BJ (cell line): ENCODE results near the gene TIAM2. TPM values are rescaled to one million over a fixed set of nuclear protein-coding genes. Genes with fewer than 3 reads are reported as not detected.

Experiments used
- CTCF ChIA-PET: fragments of 350-600 bp; formaldehyde crosslinking; extraction: SDS; loops from one replicate; lab custom pipeline; 2021; ENCODE audit warnings: antibody characterized with exemption, inconsistent platforms; lab: Yijun Ruan, JAX
- POLR2A ChIA-PET: fragments of 300-600 bp; sonication (Branson Sonifier 250); formaldehyde crosslinking; extraction: SDS; loops from one replicate; lab custom pipeline; 2021; ENCODE audit warnings: antibody characterized with exemption; lab: Charles Lee
- DNase-seq: peaks from one replicate; pipeline ENCODE4 v3.0.0-alpha.2; 2011; ENCODE audit warnings: low read depth
- H3K27me3 ChIP-seq: 2 replicates; pipeline ENCODE4 v1.6.0; 2011; ENCODE audit warnings: low read length; ENCODE audit not compliant: control insufficient read depth, insufficient read depth
- H3K36me3 ChIP-seq: 2 replicates; pipeline ENCODE4 v1.5.1; 2011; ENCODE audit warnings: low read length; ENCODE audit not compliant: control insufficient read depth, insufficient read depth
- H3K4me3 ChIP-seq: 2 replicates; pipeline ENCODE4 v1.5.1; 2011; ENCODE audit warnings: low read depth, mild to moderate bottlenecking, control low read depth, low read length
- polyA plus RNA-seq: library from polyadenylated mRNA; depleted of rRNA; stranded (reverse); fragments of >200 nt; gene quantifications from 2 replicates; pipeline ENCODE4 v1.2.3, GENCODE V29; 2011
- TF ChIP-seq, protein P1 (sequence below): IDR thresholded peaks from 2 replicates; pipeline ENCODE4 v1.5.1; 2011; ENCODE audit warnings: low read depth, mild to moderate bottlenecking, control low read depth, inconsistent platforms, low read length, moderate library complexity; ENCODE audit not compliant: insufficient read depth

The TIAM2 gene
- polyA plus RNA-seq, 1 experiment, result 4.6 TPM

DNA sequence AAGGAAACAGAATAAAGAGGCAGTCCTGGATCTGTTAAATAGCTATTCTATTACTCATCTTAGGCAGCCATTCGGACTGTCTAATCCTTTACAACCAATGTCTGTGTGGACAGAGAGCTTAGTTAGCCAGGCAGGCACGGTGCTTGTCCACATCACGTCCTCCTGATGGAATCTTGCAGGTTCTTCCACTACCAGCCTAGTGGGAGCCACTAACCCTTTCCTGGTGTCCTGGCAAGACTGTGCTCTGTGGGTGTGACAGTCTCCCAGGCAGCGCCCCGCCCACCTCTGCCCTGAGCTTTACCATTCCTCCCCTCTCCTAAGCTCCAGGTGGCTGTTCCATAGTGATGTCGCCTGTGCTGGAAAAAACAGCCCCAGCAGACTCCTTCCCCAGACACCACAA, 190.4 kb downstream of the TIAM2 start:
- H3K36me3 ChIP-seq, result no peaks in the 10 kb centered on the region
- ChIA-PET CTCF (interaction anchor here (0.9 to 2.4 kb wide), 5 partner anchors 8 to 132 kb away, joined by 3 to 8 read pairs (median 4); no protein-coding TSS in a partner anchor), POLR2A (no interaction called here)
- H3K27me3 ChIP-seq, result no peaks in the 10 kb centered on the region
- TF ChIP-seq, protein P1, sequence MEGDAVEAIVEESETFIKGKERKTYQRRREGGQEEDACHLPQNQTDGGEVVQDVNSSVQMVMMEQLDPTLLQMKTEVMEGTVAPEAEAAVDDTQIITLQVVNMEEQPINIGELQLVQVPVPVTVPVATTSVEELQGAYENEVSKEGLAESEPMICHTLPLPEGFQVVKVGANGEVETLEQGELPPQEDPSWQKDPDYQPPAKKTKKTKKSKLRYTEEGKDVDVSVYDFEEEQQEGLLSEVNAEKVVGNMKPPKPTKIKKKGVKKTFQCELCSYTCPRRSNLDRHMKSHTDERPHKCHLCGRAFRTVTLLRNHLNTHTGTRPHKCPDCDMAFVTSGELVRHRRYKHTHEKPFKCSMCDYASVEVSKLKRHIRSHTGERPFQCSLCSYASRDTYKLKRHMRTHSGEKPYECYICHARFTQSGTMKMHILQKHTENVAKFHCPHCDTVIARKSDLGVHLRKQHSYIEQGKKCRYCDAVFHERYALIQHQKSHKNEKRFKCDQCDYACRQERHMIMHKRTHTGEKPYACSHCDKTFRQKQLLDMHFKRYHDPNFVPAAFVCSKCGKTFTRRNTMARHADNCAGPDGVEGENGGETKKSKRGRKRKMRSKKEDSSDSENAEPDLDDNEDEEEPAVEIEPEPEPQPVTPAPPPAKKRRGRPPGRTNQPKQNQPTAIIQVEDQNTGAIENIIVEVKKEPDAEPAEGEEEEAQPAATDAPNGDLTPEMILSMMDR, result no peak
- no peak for DNase-seq
- no peak overlapping the region for H3K4me3 ChIP-seq

DNA sequence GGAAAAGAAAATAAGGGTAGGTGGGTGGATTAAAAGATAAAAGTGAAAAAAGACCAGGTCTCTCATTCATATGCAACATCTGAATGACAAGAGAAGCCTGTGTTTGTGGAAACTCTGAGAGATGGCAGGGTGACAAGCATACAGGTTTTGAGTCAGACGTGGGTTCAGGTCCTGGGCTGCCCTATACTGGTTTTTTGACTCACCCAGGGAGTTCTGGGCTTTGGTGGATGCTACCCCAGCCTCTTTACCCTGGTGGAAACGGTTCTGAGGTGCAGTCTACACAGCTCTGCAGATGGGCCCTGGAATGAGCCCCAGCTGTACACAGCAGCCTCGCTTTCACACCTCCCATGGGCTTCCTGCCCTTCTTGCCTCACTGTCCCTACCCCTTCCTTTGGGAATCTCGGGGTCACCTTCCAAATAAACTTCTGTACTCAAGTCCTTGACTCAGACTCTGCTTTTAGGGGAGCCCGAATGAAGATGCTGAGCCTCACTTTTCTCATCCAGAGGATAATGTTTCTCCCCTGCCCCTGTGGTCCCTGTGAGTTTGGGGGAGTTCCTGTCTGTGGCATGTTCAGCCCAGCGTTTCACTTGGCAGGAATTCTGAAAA, 191.0 kb downstream of the TIAM2 start:
- Histone ChIP-seq H3K27me3 (no peaks in the 10 kb centered on the region), H3K36me3 (no peaks in the 10 kb centered on the region), H3K4me3 (no peak overlapping the region)
- TF ChIP-seq, protein P1, result no peak
- POLR2A ChIA-PET, result no interaction called here
- no peak for DNase-seq
- CTCF ChIA-PET, result interaction anchor here (0.9 to 2.4 kb wide), 5 partner anchors 8 to 131 kb away, joined by 3 to 8 read pairs (median 4); no protein-coding TSS in a partner anchor

DNA sequence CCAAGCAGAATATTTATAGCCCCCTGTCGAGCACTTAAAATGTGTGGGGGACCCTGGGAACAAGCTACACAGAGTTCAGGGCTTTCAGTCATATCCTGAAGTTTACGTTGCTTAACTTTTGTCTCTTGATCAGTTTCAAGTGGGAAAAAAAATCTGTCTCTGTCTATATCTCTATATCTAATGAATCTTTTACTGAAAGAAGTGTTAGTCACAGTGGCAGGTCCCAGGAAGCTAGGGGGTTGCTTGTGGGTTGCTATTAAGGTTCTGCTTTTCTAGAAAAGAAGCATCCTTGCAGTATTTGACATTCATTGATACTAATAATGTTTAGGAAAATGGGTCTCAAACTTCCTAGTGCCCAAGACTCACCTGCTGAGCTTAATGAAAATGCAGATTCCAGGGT, 192.0 kb downstream of the TIAM2 start:
- H3K27me3 ChIP-seq, result no peaks in the 10 kb centered on the region
- H3K4me3 ChIP-seq, result no peak overlapping the region
- ChIA-PET CTCF (interaction anchor here (1.8 to 2.4 kb wide), 2 partner anchors 9 to 62 kb away, joined by 8 read pairs; no protein-coding TSS in a partner anchor), POLR2A (no interaction called here)
- no peaks in the 10 kb centered on the region for H3K36me3 ChIP-seq
- TF ChIP-seq, protein P1, result no peak
- no peak for DNase-seq

DNA sequence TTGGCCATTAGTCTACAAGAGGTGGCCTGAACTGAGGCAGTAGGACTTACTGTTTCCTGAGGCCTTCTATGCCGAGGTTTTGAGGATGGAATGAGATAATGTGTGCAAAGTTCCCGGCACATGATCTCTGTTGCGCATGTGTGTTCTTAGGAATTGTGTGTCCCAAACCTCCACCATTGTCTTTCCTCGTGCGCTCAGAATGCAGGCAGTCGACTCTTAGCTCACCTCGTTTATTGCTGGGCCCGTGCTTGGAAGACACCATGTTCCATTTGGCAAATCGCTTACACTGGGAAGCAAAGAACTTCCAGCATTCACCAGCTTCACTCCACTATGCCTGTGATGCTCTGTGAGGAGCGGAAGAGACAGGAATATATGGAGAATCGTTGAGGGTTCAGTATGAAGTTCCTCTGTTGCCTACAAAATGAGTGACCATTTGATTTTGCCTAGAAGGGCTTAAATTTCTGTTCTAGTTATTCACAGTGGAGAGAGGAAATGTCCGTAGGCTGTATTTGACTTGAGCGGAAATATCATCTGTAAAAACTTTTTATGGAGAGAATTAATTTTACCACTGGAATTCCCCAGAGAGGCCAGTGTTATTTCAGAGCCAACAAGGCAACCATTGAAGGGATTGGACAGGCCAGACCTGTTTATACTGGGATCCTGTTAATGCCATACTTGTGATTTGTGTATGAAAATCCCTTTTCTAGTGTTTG, 193.0 kb downstream of the TIAM2 start:
- Histone ChIP-seq H3K27me3 (no peaks in the 10 kb centered on the region), H3K36me3 (no peaks in the 10 kb centered on the region), H3K4me3 (no peak overlapping the region)
- ChIA-PET CTCF (interaction anchor here (1.8 to 2.4 kb wide), 2 partner anchors 10 to 60 kb away, joined by 8 read pairs; no protein-coding TSS in a partner anchor), POLR2A (interaction anchor here (0.7 kb wide), 1 partner anchor 14 kb away, joined by 3 read pairs; no protein-coding TSS in a partner anchor)
- peak; percentile 77 for DNase-seq
- TF ChIP-seq, protein P1, result no peak
